ENCODE results near the gene UBR1.

DNA sequence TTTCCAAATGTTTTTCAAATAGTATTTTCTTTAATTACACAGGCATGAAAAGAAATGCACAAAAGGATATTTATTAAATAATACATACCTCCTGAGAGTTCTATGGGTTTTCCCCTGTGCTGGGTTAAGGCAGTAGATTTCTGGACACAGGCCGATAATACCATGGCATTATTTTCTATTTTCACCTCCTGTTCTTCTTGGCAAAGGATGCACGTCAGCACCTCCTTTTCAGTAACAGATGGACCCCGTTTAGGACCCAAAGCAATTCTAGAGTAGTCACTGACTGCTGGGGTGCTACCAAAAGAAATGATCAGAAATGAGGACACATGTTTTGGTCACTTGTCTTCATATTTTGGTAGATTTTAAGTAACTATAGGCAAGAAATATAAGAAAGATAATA lies 98.8 kb downstream of the UBR1 start:
- TF ChIP-seq, protein P1, sequence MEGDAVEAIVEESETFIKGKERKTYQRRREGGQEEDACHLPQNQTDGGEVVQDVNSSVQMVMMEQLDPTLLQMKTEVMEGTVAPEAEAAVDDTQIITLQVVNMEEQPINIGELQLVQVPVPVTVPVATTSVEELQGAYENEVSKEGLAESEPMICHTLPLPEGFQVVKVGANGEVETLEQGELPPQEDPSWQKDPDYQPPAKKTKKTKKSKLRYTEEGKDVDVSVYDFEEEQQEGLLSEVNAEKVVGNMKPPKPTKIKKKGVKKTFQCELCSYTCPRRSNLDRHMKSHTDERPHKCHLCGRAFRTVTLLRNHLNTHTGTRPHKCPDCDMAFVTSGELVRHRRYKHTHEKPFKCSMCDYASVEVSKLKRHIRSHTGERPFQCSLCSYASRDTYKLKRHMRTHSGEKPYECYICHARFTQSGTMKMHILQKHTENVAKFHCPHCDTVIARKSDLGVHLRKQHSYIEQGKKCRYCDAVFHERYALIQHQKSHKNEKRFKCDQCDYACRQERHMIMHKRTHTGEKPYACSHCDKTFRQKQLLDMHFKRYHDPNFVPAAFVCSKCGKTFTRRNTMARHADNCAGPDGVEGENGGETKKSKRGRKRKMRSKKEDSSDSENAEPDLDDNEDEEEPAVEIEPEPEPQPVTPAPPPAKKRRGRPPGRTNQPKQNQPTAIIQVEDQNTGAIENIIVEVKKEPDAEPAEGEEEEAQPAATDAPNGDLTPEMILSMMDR (IDR thresholded peaks at IDR 0.05), result no peak
- no peak for TF ChIP-seq POLR2A (IDR thresholded peaks at IDR 0.05)

Data from tibial nerve (tissue), 3 donors.